HUDEP-2 (cell line): Measurements from ENCODE around the gene TENM3.
"Not testable (repeated sequence)": the region's sequence is repeated elsewhere in the genome, so short reads cannot be mapped to it uniquely, and the experiment has no call there.

ENCODE experiments used
- DNase-seq, 76 experiments: peaks; one replicate each; lab custom pipeline; 2025; ENCODE audit not compliant: unreplicated experiment in 76 of 76; lab: John Stamatoyannopoulos, UW

TENM3 gene

DNA sequence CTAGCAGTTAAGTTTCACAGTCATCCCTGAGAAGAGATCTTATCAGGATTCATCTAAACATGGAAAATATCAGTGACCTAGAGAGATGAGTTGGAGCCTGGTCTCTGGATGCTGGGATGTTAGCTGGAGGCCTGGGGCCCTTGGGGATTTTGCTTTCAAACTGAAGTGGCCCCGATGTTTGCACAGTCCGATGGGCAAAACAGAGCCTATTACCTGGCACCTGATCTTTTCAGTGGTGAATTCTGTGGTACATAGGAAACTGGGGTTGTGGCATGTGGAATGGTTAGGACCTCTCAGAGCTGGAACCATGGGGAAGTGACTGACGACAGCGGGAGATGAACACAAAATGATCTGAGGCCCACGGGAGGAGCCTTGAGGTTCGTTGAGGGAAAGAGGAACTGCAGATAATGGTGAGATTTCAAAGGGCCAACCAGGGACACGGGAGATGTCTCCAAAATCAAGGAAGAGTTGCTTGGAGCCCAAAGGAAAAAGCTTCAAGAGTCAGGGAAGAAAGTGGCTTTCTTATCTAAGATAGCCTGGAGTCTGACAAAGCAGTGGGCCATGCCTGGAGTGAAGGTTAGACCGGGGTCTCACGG, 17.8 kb upstream of the TENM3 start:
- no peak for DNase-seq

DNA sequence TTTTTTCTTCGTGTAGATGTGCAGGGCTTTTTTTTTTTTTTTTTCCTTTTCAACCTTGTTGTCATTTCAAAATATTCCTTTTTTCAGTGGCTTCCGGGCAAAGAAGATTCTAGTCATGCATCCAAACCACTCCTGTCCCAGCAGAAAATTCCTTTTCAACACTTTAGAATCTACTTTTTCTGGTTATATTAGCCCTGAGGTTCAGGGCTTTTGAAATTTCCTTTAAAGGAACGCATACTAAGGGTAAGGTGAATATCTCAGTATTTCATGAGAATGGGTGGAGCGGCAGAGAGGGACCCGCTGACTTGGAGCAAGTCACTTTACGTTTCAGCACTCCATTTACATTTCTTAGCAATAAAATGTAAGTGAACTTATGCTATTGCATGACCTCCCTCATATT, 15.6 kb upstream of the TENM3 start:
- no peak for DNase-seq

DNA sequence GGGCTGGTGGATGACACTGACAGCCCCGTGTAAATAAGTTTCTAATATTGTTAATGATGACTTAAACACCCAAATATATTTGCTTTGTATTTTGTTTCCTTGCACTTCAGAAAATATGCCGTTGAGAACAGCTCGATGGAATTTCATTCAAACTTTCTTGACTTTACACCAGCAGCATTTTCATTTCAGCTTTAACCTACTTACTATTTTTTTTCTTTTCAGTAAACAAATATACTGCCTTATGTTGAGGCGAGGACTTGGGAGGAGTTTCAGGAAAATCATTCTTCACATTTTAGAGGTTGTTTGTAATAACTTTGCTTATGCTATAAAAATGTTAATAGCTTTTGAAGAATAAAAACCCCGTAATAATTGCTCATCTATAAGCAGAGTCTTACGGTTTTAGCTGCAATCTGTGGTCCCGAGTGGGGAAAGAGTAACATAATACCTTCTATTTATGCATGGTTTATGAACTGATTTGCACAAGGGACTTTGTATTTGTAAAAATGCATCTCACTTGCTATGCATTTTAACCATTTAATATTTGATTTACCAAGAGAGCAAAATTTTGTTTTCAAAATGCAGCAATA, 14.1 kb upstream of the TENM3 start:
- DNase-seq, result no peak

DNA sequence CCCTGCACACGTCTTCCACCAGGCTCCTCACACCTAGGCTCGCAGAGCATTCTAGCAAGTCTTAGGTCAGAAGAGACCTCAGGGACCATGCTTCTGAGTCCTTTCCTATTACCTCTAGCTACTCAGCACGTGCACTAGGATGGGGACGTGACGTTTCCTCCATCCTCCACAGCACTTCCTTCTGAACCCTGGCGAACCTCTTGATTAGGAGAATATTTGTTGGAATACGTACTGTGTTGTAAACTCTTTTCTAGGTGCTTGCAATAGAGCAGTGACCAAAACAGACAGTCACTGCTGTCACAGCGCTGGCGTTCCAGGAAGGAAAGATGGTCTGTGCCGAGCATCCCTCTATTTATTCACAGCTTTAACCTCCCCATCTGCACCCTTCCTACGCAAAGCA, 12.9 kb upstream of the TENM3 start:
- no peak for DNase-seq

DNA sequence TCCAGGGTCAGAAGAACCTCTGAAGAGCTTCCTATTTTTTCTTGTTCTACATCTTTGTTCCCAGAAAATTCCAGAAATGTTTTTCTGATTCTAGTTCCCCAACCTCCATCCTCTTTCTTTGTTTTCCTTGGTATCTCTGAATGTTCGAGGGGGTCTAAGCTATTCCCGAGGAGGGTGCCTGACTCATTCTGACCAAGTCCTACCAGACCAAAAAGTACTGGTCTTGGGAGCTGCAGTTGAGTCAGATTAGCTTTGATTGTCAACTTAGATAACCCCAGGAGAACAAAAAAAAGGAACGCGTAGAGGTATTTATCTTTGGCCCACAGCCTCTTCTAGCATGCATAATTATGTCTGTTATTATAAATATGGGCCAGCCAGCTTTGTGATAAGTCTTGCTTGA, 12.1 kb upstream of the TENM3 start:
- no peak for DNase-seq

DNA sequence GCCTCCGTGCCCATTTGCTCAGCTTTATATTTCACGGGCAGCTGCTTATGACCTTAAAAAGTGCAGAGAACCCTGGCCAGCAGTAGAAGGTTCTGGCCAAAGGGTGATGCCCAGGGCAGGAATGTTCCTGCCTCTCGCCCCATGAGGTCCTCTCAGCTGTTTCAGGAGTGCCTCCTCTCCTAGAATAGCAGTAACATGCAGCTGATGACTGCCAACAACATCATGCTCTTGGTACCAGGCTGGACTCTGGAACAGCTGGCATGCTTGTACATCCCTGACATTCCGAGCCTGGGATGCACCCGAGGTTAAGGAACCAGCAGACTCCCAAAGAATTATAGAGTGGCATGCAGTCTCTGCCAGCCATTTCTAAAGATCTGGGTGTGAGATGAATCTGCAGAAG, 11.7 kb upstream of the TENM3 start:
- no peak for DNase-seq

DNA sequence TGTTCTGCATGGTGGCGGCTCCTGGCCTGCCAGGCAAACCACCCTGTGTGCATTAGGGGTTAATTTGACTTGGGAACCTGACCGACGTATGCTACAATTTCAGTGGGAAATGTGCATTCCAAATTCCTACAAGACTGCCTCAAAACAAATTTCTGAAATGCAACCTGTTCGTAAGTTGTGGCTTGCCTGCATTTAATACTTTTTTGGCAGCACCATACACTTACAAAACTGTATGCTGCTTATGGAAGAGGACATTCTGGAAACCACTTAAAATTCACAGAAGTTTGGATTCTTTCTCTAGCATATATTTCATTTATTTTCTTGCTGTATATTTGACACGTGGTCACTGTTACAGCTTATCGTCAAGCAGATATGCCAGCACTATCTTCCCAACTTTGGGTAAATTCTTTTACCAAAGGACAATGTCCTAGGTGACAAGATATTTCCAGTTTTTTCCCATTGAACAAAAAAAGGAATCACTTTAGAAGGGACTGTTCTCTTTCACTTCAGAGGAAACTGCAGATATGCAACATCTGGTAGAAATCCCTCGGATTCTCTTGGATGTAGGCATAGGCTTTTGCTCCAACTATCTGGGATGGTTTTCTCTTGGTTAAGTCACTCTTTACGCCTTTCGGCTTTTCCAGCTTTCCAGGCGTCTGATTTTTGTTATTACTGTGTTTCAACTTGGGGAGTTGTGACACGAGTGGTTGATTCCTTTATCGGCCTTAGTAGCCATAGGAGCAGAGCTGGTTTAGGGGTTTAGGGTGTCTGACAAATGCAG, 9.7 kb upstream of the TENM3 start:
- DNase-seq, result no peak

DNA sequence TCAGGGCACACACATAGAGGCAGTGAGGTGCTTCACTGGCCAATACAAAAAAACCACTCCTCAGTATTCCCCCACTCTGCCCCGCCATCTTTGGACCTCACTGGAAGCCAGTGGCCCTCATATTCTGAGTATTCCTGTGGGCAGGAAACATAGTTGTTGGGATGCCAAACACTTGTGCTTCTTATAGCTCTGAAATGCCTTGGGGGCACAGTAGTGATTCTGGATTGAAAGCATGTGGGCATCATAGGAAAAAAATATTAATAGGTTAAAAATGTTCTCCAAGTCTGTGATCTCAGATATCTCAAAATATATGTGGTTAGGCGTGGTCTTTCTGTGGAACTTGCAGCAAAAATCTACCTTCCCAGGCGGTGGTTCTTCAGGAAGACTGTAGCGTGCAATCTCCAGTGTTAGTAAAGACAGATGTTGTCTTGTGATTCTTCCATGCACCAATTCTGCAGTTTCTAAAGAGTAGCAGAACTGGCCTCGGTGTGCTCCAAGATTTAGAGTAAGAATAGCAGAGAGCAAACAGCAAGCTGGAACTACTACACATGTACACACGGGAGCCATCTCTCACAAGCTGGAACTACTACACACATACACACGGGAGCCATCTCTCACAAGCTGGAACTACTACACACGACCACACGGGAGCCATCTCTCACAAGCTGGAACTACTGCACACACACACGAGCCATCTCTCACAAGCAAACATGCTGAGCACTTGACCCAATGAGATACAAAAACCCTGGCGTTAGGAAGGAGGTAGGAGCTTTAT, 8.0 kb upstream of the TENM3 start:
- DNase-seq, result no peak

DNA sequence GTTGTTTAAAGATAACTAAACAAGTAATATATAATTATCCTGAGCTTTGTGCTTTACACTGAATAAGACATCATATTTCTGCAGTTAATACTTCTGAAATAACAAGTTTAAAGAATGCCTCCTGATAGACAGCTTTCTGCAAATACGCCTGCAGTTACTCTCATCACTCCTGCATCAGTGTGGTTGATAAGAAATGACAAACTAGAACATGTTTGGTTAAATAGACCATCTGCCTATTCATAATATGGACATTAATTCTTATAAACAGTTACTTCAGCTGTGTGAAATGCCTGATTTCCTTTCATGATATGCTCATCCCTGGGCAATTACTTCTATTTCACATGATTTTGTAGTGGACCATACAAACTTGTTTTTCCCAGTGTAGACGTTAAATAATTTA, 7.0 kb upstream of the TENM3 start:
- no peak for DNase-seq

DNA sequence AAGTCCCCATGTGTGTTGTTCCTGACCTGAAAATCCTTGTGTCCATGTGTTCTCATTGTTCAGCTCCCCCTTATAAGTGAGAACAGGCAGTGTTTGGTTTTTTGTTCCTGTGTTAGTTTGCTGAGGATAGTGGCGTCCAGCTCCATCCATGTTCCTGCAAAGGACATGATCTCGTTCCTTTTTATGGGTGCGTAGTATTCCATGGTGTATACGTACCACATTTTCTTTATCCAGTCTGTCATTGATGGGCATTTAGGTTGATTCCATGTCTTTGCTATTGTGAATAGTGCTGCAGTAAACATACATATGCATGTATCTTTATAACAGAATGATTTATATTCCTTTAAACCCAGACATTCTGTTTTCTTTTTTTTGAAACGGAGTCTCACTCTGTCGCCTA, 6.2 kb upstream of the TENM3 start:
- not testable (repeated sequence) for DNase-seq

DNA sequence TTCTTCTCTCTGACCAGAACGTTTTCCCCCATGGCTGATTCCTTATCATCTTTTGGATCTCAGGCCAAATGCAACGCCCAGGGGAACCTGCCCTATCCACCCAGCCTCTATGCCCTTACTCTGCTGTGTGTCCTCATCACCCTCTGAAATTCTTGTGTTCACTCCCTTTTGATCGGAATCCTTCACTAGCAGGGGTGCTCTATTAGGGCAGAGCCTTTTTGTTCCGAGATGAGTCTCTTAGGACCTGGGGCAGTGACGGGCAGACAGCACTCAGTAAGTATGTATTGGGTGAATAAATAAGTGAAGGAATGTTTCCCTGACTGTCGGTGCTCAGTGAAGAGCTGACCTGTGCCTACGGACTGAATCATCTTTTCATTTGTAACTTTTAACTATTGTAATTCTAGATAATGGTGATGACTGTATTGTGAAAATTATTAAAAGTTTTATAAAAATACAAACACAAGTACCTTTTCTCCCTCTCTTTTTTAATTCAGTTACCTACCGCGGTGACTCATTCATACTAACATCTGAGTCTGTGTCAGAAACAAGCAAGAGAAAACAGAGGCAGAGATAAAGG, 4.8 kb upstream of the TENM3 start:
- DNase-seq, result no peak

DNA sequence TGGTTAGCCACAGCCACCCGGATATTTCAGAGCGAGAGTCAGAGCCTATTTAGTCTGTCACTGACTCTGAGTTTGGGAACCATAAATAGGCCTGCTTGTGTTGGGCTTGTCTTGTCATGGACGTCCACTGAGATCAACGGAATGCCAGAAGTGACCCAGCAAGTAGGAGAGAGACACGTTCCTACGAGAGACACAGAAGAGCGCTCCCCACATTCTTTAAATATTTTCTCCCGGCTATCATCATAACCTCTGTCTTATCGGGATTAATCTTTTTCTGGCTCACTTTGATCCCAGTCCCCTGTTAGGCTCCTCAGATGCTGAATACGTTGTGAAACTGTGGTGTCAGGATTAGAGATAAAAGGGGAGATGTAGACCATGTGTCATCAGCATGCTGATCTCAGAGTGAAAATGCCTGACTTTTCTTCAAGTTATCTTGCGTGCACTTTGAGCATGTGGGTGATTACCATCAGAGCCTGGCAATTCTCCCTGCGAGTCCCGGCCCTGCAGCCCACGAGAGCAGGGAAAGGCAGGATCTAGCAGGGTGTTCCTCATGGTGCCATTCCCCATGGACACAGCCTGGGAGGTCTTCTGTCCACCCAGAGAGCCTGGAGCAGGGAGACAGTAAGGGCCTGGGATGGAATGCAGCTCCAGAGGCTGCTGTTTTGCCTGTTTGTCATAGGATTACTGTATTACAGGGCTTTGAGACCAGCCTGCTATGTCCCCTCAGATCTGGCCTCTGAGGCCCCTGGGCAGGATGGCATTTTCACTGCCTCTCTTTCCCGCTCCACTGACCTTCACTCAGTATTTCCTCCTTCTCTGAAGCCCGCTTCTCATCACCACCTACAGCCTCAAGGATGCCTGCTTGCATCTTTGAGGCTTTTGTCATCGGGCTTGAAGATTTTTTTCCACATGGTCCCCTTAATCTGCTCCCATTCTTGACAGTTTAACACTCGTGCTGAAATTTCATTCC, 2.8 kb upstream of the TENM3 start:
- DNase-seq, result no peak

DNA sequence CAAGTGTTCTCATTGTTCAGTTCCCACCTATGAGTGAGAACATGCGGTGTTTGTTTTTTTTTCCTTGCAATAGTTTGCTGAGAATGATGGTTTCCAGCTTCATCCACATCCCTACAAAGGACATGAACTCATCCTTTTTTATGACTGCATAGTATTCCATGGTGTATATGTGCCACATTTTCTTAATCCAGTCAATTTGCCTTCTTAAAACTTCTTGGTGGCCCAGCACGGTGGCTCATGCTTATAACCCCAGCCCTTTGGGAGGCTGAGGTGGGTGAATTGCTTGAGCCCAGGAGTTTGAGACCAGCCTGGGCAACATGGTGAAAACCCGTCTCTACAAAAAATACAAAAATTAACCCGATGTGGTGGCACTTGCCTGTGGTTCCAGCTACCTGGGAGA, 942 bp upstream of the TENM3 start:
- not testable (repeated sequence) for DNase-seq

DNA sequence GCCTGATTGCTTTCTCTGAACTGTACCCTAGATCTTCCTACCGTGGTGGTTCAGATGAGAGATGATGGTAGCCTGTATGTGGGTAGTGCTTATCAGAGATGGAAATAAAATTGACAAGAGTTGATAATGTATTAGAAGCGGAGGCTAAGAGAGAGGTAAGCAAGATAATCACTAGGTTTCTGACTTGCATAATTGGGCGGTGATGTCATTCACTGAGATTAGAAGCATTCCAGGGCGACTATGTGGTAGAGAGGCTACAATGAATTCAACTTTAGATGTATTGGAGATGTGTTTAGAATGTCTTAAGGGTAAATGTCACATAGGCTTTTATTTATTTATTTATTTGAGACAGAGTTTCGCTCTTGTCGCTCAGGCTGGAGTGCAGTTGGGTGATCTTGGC, 415 bp upstream of the TENM3 start:
- DNase-seq, result no peak

DNA sequence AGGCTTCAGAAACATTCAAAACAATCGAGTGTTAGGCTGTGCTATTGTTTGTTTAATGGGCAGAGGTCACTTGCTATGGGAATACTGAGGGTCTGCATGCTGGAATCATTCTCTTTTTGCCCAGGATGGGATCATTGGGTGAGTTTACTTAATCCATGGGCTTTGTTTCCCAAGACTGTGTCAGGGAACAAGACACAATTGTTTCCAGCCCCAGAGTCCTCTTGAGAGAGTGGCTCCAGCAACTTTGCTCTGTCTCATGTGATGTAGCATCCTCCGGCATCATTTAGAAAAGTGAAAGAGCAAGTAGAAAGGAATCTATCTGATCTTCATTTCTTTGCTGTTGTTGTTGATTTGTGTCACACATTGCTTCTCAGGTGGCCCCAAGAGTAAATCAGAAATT, 1.8 kb downstream of the TENM3 start:
- DNase-seq, result no peak

DNA sequence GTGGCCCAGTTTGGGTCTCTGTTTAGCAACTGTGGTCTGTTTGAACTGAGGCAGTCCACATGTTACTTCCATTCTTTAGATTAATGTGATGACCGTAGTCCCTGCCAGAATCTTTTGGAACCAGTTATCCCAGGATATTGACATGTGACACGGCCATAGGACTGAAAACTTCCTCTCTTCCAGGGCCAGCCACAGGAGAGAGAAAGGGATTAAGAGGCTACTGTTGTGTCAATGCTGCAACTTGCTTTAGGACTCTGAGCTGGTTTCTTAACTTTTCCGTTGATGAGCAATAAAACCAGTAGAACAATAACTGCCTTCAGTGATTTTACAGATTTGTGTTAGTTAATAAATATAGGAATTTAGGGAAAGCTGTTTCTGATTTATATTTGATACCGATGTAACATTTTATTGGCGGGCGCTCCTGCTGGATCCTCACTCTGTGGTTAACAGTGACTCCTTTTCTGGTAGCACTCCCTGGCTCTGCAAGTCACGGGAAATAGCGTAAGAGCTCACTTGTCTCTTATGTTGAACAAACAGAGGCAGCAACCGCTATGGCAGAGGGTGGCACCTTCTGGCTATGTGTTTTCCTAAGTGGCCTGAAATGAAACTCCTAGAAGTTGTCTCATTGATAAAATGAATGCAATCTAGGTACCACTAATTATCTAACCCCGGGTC, 2.5 kb downstream of the TENM3 start:
- DNase-seq, result no peak

DNA sequence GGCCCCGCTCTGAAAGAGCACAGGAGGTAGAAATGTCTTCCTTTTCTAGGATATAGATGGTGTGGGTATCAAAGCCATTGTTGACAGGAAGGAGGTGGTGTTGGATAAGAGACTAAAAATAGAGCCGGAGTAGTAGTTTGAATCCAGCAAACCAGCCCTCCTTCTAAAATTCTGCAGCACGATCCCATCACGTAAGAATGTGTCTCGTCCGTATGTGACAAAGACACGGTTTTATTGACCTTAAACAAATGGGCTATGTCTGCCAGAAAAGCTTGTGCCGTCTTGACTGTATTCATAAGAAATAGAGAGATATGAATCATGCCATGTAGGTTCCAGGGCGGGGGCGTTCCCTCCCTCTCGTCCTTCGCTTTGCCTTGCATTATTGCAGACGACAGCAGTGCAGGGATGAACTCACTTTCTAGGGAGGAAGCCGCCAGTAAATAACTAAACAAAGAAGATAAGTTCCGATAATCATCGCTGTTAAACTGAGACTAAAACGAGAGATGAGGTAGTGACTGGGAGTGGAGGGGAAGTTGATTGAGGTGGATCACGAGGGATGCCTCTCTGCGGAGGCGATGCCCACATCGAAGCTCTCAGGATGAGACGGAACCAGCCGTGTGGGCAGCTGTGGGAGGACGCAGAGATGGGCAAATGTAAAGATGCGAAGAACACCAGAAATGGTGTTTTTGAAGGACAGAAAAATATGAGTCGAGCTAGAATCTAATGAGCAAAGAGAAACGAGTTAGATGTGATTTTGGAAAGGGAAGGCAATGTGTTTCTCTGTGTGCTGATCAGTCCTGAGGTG, 3.4 kb downstream of the TENM3 start:
- no peak for DNase-seq

DNA sequence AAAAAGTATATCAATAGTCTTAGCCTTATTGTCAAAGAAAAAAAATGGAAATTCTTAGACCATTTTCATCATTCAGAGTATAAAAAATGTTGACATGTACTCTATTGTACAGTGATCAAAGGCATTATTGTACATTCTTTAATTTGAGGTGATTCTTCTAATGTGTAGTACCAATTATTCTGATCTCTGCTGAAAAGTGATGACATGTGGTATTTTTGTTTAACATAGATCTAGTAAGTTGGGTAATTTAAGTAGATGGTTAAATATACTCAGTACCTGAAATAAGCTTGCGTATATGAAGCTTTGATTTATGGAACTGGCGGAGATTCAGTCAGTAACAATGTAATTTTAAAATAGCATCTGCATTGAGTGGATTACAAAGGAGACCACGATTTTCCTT, 5.1 kb downstream of the TENM3 start:
- no peak for DNase-seq

DNA sequence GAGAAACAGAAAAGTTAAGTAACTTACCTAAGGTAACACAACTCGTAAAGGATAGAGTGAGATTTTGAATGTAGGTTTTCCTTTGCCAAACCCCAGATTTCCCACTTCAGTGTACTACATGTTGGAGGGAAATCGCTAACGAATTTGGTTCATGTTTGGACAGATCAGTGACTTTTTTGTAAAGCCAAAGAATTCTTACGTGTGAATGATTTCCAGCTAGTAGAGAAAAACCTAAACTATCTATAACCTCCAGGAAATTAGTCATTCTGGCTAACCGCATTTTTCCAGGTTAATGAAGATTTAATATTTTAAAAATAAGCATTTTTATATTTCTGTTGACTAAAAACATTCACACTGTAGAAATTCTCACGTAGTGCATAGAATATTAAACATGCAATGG, 7.2 kb downstream of the TENM3 start:
- DNase-seq, result no peak
